HepG2 (cell line): ENCODE data around the gene GRK5. TPM values are rescaled to one million over a fixed set of nuclear protein-coding genes. Genes with fewer than 3 reads are reported as not detected.

Experiments used
- BRD4 ChIP-seq: sonication (generic); formaldehyde crosslinking; IDR thresholded peaks from 2 replicates; pipeline ENCODE4 v1.4.0; 2020; ENCODE audit warnings: missing genetic modification reagents
- HOMEZ ChIP-seq: IDR thresholded peaks from 2 replicates; pipeline ENCODE4 v1.6.1; 2016; ENCODE audit warnings: low read depth
- HOXA3 ChIP-seq: sonication (generic); formaldehyde crosslinking; IDR thresholded peaks from 2 replicates; pipeline ENCODE4 v1.5.0; 2020; ENCODE audit warnings: missing genetic modification reagents
- IKZF1 ChIP-seq: fragments of 450-650 bp; IDR thresholded peaks from 2 replicates; pipeline ENCODE4 v1.7.1; 2016
- NAIF1 ChIP-seq: sonication (generic); formaldehyde crosslinking; IDR thresholded peaks from 2 replicates; pipeline ENCODE4 v1.5.0; 2020; ENCODE audit warnings: mild to moderate bottlenecking, missing genetic modification reagents, borderline replicate concordance
- PTBP1 ChIP-seq: fragments of 200-400 bp; formaldehyde crosslinking; IDR thresholded peaks from 2 replicates; pipeline ENCODE4 v1.6.1; 2018; ENCODE audit warnings: low read length, low read depth; ENCODE audit not compliant: poor library complexity, severe bottlenecking
- SMYD3 ChIP-seq: sonication (generic); formaldehyde crosslinking; IDR thresholded peaks from 2 replicates; pipeline ENCODE4 v1.8.1; 2023; ENCODE audit warnings: mild to moderate bottlenecking, missing genetic modification reagents
- STAT6 ChIP-seq: sonication (generic); formaldehyde crosslinking; IDR thresholded peaks from 2 replicates; pipeline ENCODE4 v1.4.0; 2020; ENCODE audit warnings: missing genetic modification reagents, mild to moderate bottlenecking, borderline replicate concordance
- SUZ12 ChIP-seq: fragments of 150-350 bp; IDR thresholded peaks from 2 replicates; pipeline ENCODE4 v1.6.1; 2014; ENCODE audit warnings: low read depth, low read length
- ZFY ChIP-seq: sonication (generic); formaldehyde crosslinking; IDR thresholded peaks from 2 replicates; pipeline ENCODE4 v1.4.0; 2020; ENCODE audit warnings: missing genetic modification reagents
- ZGPAT ChIP-seq: IDR thresholded peaks from 2 replicates; pipeline ENCODE4 v1.6.1; 2016; ENCODE audit warnings: mild to moderate bottlenecking
- ZNF10 ChIP-seq: sonication (generic); formaldehyde crosslinking; IDR thresholded peaks from 2 replicates; pipeline ENCODE4 v1.4.0; 2020; ENCODE audit warnings: mild to moderate bottlenecking, low read depth, missing genetic modification reagents, borderline replicate concordance
- ZNF12 ChIP-seq: sonication (generic); formaldehyde crosslinking; IDR thresholded peaks from 2 replicates; pipeline ENCODE4 v1.5.0; 2020; ENCODE audit warnings: missing genetic modification reagents
- ZNF292 ChIP-seq: sonication (generic); formaldehyde crosslinking; IDR thresholded peaks from 2 replicates; pipeline ENCODE4 v1.8.1; 2022; ENCODE audit warnings: mild to moderate bottlenecking, low read depth, missing genetic modification reagents, borderline replicate concordance
- ZNF362 ChIP-seq: sonication (generic); formaldehyde crosslinking; IDR thresholded peaks from 2 replicates; pipeline ENCODE4 v1.4.0; 2020; ENCODE audit warnings: missing genetic modification reagents, mild to moderate bottlenecking, borderline replicate concordance
- ZNF800 ChIP-seq: sonication (generic); formaldehyde crosslinking; IDR thresholded peaks from 2 replicates; pipeline ENCODE4 v1.4.0; 2020; ENCODE audit warnings: missing genetic modification reagents
- ZSCAN29 ChIP-seq: sonication (generic); formaldehyde crosslinking; conservative IDR thresholded peaks from 2 replicates; pipeline ENCODE4 v1.4.0; 2020; ENCODE audit warnings: mild to moderate bottlenecking, missing genetic modification reagents
- polyA plus RNA-seq, 8 experiments: library from polyadenylated mRNA; depleted of rRNA in 3 of 8; stranded (reverse) in 7 of 8; unstranded in 1 of 8; fragments of >200 nt; fragmentation: Illumina TruSeq in 4 of 8; extraction: Trizol in 4 of 8; gene quantifications; 2 replicates each; pipeline versions ENCODE4 v1.2.1 to v1.2.3, GENCODE V29; 2011 to 2016; ENCODE audit warnings: low read depth in 4 of 8, missing spikeins in 1 of 8, mixed read lengths in 1 of 8; ENCODE audit not compliant: insufficient read depth in 1 of 8
- total RNA-seq, 5 experiments: library from RNA; depleted of rRNA; stranded (reverse); fragments of >200 nt; fragmentation: Illumina TruSeq; extraction: Trizol; gene quantifications; 2 replicates each; pipeline ENCODE4 v1.2.3, GENCODE V29; 2016; ENCODE audit warnings: low read depth in 1 of 5

GRK5 gene
- total and polyA plus RNA-seq, 2 of the 13 experiments (the other 11 are each of a cell fraction or from before 2014, with no cell fraction given), result 10.4 to 12.6 TPM

- TF ChIP-seq ZNF292 (CRISPR knock-in tag) (peak; percentile 64; the same call in 1 of the 2 replicates), ZNF10 (CRISPR knock-in tag) (no peak), NAIF1 (CRISPR knock-in tag) (no peak), ZGPAT (CRISPR knock-in tag) (peak; percentile 47), ZNF12 (CRISPR knock-in tag) (no peak), ZNF362 (0 out of 2 replicates have a peak, but pooled peaks have one; percentile 27), BRD4 (CRISPR knock-in tag) (peak; percentile 20; the same call in 1 of the 2 replicates), STAT6 (CRISPR knock-in tag) (0 out of 2 replicates have a peak, but pooled peaks have one; percentile 15), SMYD3 (CRISPR knock-in tag) (no peak), IKZF1 (no peak), HOMEZ (CRISPR knock-in tag) (no peak), ZFY (CRISPR knock-in tag) (peak; percentile 50; the same call in 1 of the 2 replicates), ZNF800 (CRISPR knock-in tag) (no peak), ZSCAN29 (CRISPR knock-in tag) (0 out of 2 replicates have a peak, but pooled peaks have one; percentile 31), SUZ12 (no peak), HOXA3 (CRISPR knock-in tag) (0 out of 2 replicates have a peak, but pooled peaks have one; percentile 10), PTBP1 (no peak)
Measured at GRCh38 chr10:119323085-119324016, 116.0 kb downstream of the GRK5 start (continued).
